ENCODE measurements around the gene FOXF1.
A peak's percentile ranks its signal among the peaks of the same experiment; 100 is the strongest.

The FOXF1 gene

DNA sequence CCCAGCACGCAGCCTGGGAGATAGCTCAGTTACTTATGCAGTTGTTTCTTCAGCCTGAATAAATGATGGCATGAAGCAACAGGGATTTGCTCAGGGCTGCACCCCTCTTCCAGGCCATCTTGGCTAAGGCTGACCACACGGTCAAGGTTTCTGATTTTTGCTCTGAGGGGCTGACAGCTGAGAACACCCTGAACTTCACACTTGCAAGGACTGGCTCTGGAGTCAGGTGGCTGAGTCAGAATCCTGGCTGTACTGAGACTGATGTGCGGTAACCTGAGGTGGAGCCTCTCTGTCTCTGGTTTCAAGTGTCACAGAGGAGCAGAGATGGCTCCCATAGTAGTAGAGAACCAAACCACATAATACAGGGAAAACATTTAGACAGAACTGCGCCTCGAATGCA is 40.0 kb downstream of the FOXF1 start:
- WGBS, 2 experiments (ENCODE audit: insufficient coverage in 2 of 2), result 96 to 100% methylated on average over 2 to 3 of the region's 5 CpGs
- Histone ChIP-seq H3K9me3 (ENCODE audit: control insufficient read depth, low read length) (no peaks in the 10 kb centered on the region), H3K27ac (ENCODE audit: low read depth, low read length, severe bottlenecking) (no peak overlapping the region), H3K4me1 (ENCODE audit: control insufficient read depth, insufficient read depth, low read length, poor library complexity, severe bottlenecking) (no peaks in the 10 kb centered on the region), H3K36me3 (ENCODE audit: control insufficient read depth, insufficient read depth, low read length) (peaks cover 68% of the 10 kb centered on the region), H3K4me3 (ENCODE audit: extremely low read depth, insufficient read depth, low read length, poor library complexity, severe bottlenecking) (no peak overlapping the region)

DNA sequence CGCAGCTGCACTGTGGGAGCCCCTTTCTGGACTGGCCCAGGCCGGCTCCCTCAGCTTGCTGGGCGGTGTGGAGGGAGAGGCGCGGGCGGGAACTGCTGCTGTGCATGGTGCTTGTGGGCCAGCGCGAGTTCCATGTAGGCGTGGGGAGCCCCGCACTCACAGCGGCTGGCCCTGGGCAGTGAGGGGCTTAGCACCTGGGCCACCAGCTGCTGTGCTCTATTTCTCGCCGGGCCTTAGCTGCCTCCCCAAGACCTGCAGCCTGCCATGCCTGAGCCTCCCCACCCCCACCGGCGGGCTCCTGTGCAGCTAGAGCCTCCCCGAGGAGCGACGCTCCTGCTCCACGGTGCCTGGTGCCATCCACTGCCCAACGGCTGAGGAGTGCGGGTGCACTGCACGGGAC is 43.0 kb downstream of the FOXF1 start:
- Histone ChIP-seq H3K4me3 (ENCODE audit: extremely low read depth, insufficient read depth, low read length, poor library complexity, severe bottlenecking) (no peak overlapping the region), H3K36me3 (ENCODE audit: control insufficient read depth, insufficient read depth, low read length) (peaks cover 44% of the 10 kb centered on the region), H3K9me3 (ENCODE audit: control insufficient read depth, low read length) (no peaks in the 10 kb centered on the region), H3K4me1 (ENCODE audit: control insufficient read depth, insufficient read depth, low read length, poor library complexity, severe bottlenecking) (no peaks in the 10 kb centered on the region), H3K27ac (ENCODE audit: low read depth, low read length, severe bottlenecking) (no peak overlapping the region)
- WGBS, 2 experiments (ENCODE audit: insufficient coverage in 2 of 2), result 96 to 99% methylated on average over 12 to 22 of the region's 22 CpGs

DNA sequence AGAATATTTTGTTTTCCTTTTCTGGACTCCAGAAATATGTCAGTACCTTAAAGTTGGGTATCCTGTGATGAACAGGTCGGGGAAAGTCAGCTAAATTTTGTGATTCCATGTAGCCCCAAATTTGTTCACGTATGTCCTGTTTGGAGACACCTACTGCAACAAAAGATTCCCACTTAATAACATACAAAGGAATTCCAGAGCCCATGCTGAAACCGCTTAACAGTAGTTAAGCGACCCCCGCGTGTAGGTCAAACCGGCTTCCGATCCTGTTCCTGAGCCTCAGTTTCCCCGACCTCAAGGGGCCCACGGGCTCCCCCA is 44.2 kb downstream of the FOXF1 start:
- no peaks in the 10 kb centered on the region for H3K4me1 ChIP-seq (ENCODE audit: control insufficient read depth, insufficient read depth, low read length, poor library complexity, severe bottlenecking)
- H3K27ac ChIP-seq (ENCODE audit: low read depth, low read length, severe bottlenecking), result peak overlapping the region; percentile 84
- H3K4me3 ChIP-seq (ENCODE audit: extremely low read depth, insufficient read depth, low read length, poor library complexity, severe bottlenecking), result peak overlapping the region; percentile 87
- H3K9me3 ChIP-seq (ENCODE audit: control insufficient read depth, low read length), result no peaks in the 10 kb centered on the region
- peaks cover 34% of the 10 kb centered on the region for H3K36me3 ChIP-seq (ENCODE audit: control insufficient read depth, insufficient read depth, low read length)
- WGBS, 2 experiments (ENCODE audit: insufficient coverage in 2 of 2), result 8 to 18% methylated on average over 8 to 10 of the region's 10 CpGs

DNA sequence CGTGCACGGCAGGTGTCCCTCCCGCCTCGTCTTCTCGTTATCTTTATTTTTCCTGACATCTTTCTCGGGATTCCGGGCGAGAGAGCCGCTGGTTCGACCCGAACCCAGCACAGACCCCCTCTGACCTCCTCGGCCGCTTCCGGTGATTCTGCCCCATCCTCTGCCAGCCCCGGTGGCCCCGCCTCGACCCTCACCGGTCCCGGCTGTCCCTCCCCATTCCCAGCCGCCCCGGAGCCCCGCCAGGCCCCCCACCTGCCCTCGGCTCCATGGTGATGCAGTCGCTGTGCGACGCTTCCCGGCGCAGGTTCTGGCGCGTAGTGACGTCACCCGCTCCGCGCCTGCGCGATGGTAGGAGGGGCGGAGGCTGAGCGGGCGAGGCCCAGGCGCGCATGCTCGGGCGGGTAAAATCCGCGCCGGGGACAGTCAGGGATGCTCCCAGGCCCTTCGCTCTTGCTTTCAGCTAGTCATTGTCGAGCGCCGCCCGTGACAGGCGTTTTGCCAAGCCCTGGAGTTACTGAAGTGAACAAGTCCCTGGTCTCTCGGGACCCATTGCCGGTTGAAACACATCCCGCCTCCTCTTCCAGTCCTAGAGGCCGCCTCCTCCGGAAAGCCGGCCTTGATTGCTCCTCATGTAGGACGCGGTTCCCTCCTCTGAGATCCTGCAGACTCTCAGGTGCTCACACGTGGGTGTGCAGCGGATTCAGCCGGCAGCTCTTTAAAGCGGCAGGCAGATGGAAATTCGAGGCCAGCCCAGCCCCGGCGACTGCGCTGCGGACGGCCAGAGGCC is 44.8 kb downstream of the FOXF1 start, which contains the start of gene MTHFSD:
Gene MTHFSD, minus strand, starts transcription at position 319 of the 787 bp plus-strand sequence. Its CDS starts 51 bp downstream, at position 268.
- 6 to 9% methylated on average over 53 to 69 of the region's 70 CpGs for WGBS, 2 experiments (ENCODE audit: insufficient coverage in 2 of 2)
- H3K27ac ChIP-seq (ENCODE audit: low read depth, low read length, severe bottlenecking), result peak within 1 kb of the TSS; percentile 84
- no peaks in the 10 kb centered on the region for H3K9me3 ChIP-seq (ENCODE audit: control insufficient read depth, low read length)
- H3K4me3 ChIP-seq (ENCODE audit: extremely low read depth, insufficient read depth, low read length, poor library complexity, severe bottlenecking), result peak within 1 kb of the TSS; percentile 87
- peaks cover 29% of the 10 kb centered on the region for H3K36me3 ChIP-seq (ENCODE audit: control insufficient read depth, insufficient read depth, low read length)
- no peaks in the 10 kb centered on the region for H3K4me1 ChIP-seq (ENCODE audit: control insufficient read depth, insufficient read depth, low read length, poor library complexity, severe bottlenecking)

DNA sequence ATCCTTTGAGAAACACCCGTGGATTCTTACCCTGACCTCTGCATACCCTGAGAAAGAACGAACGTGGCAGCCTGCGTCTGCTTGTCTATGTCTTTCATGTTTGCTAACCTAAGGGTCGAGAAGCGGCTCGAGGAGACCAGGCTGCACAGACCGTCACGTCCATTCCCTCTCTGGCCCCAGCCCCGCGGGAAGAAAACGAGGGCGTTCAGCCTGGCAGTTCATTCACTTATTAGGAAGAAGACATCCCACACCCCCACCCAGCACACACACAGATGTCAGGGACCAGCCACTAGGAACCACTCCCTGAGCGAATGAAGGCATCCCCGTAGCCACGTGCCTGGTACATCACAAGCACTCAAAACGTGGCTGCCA is 45.4 kb downstream of the FOXF1 start:
- H3K27ac ChIP-seq (ENCODE audit: low read depth, low read length, severe bottlenecking), result peak overlapping the region; percentile 84
- 68 to 71% methylated on average over 13 to 17 of the region's 17 CpGs for WGBS, 2 experiments (ENCODE audit: insufficient coverage in 2 of 2)
- no peaks in the 10 kb centered on the region for H3K9me3 ChIP-seq (ENCODE audit: control insufficient read depth, low read length)
- H3K36me3 ChIP-seq (ENCODE audit: control insufficient read depth, insufficient read depth, low read length), result peaks cover 23% of the 10 kb centered on the region
- peak overlapping the region; percentile 87 for H3K4me3 ChIP-seq (ENCODE audit: extremely low read depth, insufficient read depth, low read length, poor library complexity, severe bottlenecking)
- no peaks in the 10 kb centered on the region for H3K4me1 ChIP-seq (ENCODE audit: control insufficient read depth, insufficient read depth, low read length, poor library complexity, severe bottlenecking)

DNA sequence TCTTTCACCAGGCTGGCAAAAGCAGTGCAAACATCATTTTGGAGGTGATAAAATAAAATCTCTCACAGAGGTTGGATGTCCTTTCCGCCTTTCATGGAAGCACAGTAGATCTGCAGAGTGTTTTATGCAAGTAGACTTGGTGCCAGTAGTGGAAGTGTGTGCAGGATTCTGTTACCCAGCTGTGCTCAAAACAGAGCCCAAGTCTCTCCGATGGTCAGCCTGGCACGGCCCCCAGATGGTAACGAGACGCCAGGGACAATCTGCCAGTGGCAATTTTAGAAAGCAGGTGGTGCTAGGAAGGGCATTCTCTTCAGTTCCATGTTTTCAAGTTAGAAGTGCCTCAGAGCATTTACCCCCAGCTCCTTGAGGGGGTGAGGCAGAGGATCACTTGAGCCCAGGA is 46.2 kb downstream of the FOXF1 start:
- Histone ChIP-seq H3K9me3 (ENCODE audit: control insufficient read depth, low read length) (no peaks in the 10 kb centered on the region), H3K27ac (ENCODE audit: low read depth, low read length, severe bottlenecking) (no peak overlapping the region), H3K4me3 (ENCODE audit: extremely low read depth, insufficient read depth, low read length, poor library complexity, severe bottlenecking) (no peak overlapping the region), H3K36me3 (ENCODE audit: control insufficient read depth, insufficient read depth, low read length) (peaks cover 17% of the 10 kb centered on the region), H3K4me1 (ENCODE audit: control insufficient read depth, insufficient read depth, low read length, poor library complexity, severe bottlenecking) (no peaks in the 10 kb centered on the region)
- WGBS, 2 experiments (ENCODE audit: insufficient coverage in 2 of 2), result 72 to 74% methylated on average over 5 of the region's 5 CpGs

DNA sequence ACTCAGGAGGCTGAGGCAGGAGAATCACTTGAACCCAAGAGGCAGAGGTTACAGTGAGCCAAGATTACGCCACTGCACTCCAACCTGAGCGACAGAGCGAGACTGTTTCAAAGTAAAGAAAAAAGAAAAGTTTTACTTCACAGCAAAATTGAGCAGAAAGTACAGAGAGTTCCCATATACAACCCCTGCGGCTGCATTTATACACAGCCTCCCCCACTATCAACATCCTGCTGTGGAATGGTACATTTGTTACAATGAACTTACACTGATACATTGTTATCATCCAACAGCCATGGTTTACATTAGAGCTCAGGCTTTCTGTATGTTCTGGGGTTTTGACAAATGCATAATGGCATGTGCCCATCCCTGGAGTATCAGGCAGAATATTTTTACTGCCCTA is 47.3 kb downstream of the FOXF1 start:
- WGBS, 2 experiments (ENCODE audit: insufficient coverage in 2 of 2), result 59 to 85% methylated on average over 3 to 4 of the region's 4 CpGs
- Histone ChIP-seq H3K9me3 (ENCODE audit: control insufficient read depth, low read length) (no peaks in the 10 kb centered on the region), H3K27ac (ENCODE audit: low read depth, low read length, severe bottlenecking) (no peak overlapping the region), H3K36me3 (ENCODE audit: control insufficient read depth, insufficient read depth, low read length) (peaks cover 9% of the 10 kb centered on the region), H3K4me3 (ENCODE audit: extremely low read depth, insufficient read depth, low read length, poor library complexity, severe bottlenecking) (no peak overlapping the region), H3K4me1 (ENCODE audit: control insufficient read depth, insufficient read depth, low read length, poor library complexity, severe bottlenecking) (no peaks in the 10 kb centered on the region)

DNA sequence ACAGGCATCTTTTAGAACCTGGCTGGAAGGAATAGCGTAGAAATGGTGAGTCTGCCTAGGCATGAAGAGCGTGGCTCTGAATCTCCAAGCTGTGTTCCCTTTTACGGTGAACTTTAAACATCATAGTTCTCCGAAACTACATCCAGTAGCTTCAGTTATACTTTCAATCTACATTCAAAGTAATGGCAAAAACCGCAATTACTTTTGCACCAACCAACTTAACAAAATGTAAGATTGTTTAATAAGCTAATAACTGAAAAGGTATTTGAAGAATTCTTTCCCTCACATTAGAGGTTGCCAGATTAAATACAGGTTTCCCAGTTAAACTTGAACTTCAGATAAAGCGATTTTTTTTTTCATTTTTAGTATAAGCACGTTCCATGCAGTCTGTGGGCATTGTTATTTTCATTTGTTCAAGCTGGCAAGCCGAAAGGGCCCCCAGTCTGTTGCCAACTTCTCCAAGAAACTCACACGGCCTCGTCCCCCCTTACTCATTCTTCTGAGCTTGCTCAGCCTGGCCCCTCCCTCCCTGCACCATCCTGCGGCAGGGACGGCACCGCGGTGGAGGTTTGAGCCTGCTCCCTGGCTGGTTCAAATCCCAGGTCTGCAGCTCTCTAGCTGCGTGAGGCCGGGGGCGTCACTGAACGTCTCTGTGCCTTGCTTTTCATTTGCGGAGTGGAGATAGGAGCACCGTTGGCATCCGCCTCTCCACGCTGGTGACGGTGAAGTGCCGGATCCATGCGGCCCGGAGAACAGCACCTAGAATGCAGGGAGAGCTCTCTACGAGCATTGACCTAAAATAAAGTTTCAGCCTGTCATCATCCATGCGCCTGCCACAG is 48.2 kb downstream of the FOXF1 start:
- no peak overlapping the region for H3K27ac ChIP-seq (ENCODE audit: low read depth, low read length, severe bottlenecking)
- no peaks in the 10 kb centered on the region for H3K9me3 ChIP-seq (ENCODE audit: control insufficient read depth, low read length)
- peaks cover under 1% of the 10 kb centered on the region for H3K36me3 ChIP-seq (ENCODE audit: control insufficient read depth, insufficient read depth, low read length)
- WGBS, 2 experiments (ENCODE audit: insufficient coverage in 2 of 2), result 87 to 88% methylated on average over 24 to 27 of the region's 28 CpGs
- H3K4me3 ChIP-seq (ENCODE audit: extremely low read depth, insufficient read depth, low read length, poor library complexity, severe bottlenecking), result no peak overlapping the region
- H3K4me1 ChIP-seq (ENCODE audit: control insufficient read depth, insufficient read depth, low read length, poor library complexity, severe bottlenecking), result no peaks in the 10 kb centered on the region

DNA sequence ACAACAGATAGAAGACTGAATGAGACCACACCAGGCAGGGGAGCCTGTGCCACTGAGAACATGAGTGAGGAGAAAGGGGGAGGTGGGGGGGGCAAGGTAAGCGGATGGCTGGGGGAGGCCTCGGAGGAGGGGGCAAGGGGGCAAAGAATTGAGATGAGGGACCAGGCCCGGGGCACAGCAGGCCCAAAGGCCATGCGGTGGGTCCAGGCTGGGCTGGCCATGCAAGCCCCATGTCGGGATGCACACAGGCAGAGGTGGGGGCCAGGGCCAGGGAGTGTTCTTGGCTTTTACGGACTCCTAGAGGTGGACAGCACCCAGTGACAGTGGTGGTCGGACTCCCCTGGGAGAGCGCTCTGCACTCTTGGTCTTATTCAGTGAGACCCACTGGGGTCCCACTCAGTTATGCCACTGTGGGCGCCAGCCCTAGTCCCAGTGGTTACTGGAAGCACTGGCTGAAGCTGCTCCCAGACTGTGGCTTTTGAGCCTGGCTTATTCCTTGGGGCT is 49.5 kb downstream of the FOXF1 start:
- no peak overlapping the region for H3K27ac ChIP-seq (ENCODE audit: low read depth, low read length, severe bottlenecking)

DNA sequence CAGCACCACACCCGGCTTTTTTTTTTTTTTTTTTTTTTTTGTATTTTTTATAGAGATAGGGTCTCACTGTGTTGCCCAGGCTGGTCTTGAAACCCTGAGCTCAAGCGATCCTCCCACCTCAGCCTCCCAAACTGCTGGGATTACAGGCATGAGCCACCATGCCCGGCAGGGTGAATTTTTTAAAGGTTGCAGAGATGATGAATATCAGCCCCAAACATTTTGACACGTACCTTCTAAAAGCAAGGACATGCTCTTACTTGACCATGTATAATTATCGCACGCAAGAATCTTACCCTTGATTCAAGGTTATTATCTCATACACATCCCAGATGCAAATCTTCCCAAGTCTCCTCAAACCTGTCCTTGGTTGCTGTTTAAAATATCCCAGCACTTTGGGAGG is 52.0 kb downstream of the FOXF1 start:
- Histone ChIP-seq H3K9me3 (ENCODE audit: control insufficient read depth, low read length) (no peaks in the 10 kb centered on the region), H3K4me1 (ENCODE audit: control insufficient read depth, insufficient read depth, low read length, poor library complexity, severe bottlenecking) (peaks cover 11% of the 10 kb centered on the region), H3K4me3 (ENCODE audit: extremely low read depth, insufficient read depth, low read length, poor library complexity, severe bottlenecking) (no peak overlapping the region), H3K36me3 (ENCODE audit: control insufficient read depth, insufficient read depth, low read length) (no peaks in the 10 kb centered on the region), H3K27ac (ENCODE audit: low read depth, low read length, severe bottlenecking) (no peak overlapping the region)
- 68 to 97% methylated on average over 3 to 4 of the region's 6 CpGs for WGBS, 2 experiments (ENCODE audit: insufficient coverage in 2 of 2)

More for the DNA sequence above, 49.5 kb downstream of the FOXF1 start:
- WGBS, 2 experiments (ENCODE audit: insufficient coverage in 2 of 2), result 89 to 94% methylated on average over 7 to 9 of the region's 9 CpGs
- Histone ChIP-seq H3K4me1 (ENCODE audit: control insufficient read depth, insufficient read depth, low read length, poor library complexity, severe bottlenecking) (peaks cover 8% of the 10 kb centered on the region), H3K4me3 (ENCODE audit: extremely low read depth, insufficient read depth, low read length, poor library complexity, severe bottlenecking) (no peak overlapping the region), H3K36me3 (ENCODE audit: control insufficient read depth, insufficient read depth, low read length) (no peaks in the 10 kb centered on the region), H3K9me3 (ENCODE audit: control insufficient read depth, low read length) (no peaks in the 10 kb centered on the region)
